GM10266 (cell line): ENCODE data around the gene NEMP2.

Source experiments
- DNase-seq: peaks from one replicate; pipeline ENCODE4 v3.0.0; 2012; ENCODE audit errors: extremely low spot score
- CTCF ChIP-seq: IDR thresholded peaks from 2 replicates; pipeline ENCODE4 v1.5.1; 2012; ENCODE audit warnings: mild to moderate bottlenecking, low read depth; ENCODE audit not compliant: control insufficient read depth, insufficient read depth; ENCODE audit errors: missing control alignments

Gene NEMP2

GRCh38 chr2:190569994-190570755 lies 35.7 kb upstream of the NEMP2 start:
- TF ChIP-seq CTCF: no peak
- no peak for DNase-seq

GRCh38 chr2:190564838-190565237 lies 30.3 kb upstream of the NEMP2 start:
- no peak for TF ChIP-seq CTCF
- no peak for DNase-seq

GRCh38 chr2:190563646-190564045 lies 29.1 kb upstream of the NEMP2 start:
- no peak for DNase-seq
- no peak for TF ChIP-seq CTCF

DNA sequence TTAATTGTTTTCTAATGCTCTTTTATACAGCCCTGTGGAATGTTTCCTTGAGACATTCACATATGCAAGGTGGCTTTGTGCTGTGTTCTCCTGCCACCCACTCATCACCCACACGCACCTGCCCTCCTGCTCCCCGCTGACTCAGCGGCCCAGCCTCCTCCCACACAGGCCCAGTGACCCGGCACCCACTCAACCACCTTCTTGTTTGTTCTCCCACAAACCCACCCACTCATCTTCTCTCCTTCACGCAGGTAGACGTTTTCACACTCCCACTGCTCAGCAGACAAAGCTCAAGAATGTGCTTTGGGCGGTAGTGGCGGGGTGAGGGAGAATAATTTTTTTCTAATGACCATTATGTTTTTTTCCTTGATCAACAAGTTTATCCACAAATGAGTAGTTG lies 28.6 kb upstream of the NEMP2 start:
- TF ChIP-seq CTCF: no peak
- DNase-seq: no peak

DNA sequence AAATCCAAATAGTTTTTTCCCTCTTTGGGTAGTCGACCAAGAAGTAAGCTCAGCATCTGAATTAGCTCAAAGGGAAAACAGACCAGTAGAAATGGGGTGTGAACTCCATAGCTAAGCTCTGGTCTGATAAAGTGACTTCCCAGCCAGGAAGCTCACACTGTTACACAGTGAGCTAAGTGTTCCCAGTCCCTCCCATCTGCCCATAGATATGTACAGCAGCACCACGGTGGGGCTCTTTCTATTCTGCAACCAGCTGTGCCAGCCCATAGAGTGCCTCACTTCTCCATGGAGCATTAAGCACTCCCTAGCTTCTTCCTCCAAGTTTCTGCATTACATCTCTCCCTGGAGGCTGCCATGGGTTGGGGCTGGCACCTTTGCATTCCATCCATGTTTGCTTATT lies 27.6 kb upstream of the NEMP2 start:
- TF ChIP-seq CTCF: no peak
- DNase-seq: no peak

- no peak for DNase-seq
- TF ChIP-seq CTCF: no peak
Observed at GRCh38 chr2:190561094-190561493, 26.6 kb upstream of the NEMP2 start.

- no peak for TF ChIP-seq CTCF
- no peak for DNase-seq
Observed at GRCh38 chr2:190554357-190555006, 20.0 kb upstream of the NEMP2 start.
